GM21447 (cell line): ENCODE results near the gene CTIF.

Experiments
- ATAC-seq: cut with Tn5 transposase; IDR thresholded peaks from one replicate; pipeline ENCODE4 v1.9.1; 2021; ENCODE audit not compliant: unreplicated experiment

The CTIF gene

DNA sequence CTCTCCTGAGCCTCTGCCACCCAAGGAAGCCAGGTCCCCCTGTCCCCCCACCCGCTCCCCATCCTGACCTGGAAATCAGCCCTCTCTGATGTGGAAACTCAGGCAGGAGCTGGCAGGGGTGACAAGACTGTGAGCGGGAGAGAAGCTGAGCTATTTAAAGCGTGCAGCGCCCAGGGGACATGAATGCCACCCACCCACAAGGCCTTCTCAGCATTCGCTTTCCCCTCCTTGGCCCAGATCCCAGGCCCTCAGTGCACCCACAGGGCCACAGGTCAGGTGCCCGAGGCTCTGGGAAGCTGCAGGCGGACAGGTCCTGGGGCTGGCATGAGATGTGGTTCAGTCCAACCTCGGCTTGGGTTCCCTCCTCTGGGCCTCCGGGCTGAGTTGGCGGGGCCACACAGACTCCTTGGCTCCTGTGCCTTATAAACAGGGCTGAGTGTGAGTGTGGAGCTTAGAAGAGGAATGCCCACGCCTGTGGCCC, 243.6 kb downstream of the CTIF start:
- no peak for ATAC-seq

DNA sequence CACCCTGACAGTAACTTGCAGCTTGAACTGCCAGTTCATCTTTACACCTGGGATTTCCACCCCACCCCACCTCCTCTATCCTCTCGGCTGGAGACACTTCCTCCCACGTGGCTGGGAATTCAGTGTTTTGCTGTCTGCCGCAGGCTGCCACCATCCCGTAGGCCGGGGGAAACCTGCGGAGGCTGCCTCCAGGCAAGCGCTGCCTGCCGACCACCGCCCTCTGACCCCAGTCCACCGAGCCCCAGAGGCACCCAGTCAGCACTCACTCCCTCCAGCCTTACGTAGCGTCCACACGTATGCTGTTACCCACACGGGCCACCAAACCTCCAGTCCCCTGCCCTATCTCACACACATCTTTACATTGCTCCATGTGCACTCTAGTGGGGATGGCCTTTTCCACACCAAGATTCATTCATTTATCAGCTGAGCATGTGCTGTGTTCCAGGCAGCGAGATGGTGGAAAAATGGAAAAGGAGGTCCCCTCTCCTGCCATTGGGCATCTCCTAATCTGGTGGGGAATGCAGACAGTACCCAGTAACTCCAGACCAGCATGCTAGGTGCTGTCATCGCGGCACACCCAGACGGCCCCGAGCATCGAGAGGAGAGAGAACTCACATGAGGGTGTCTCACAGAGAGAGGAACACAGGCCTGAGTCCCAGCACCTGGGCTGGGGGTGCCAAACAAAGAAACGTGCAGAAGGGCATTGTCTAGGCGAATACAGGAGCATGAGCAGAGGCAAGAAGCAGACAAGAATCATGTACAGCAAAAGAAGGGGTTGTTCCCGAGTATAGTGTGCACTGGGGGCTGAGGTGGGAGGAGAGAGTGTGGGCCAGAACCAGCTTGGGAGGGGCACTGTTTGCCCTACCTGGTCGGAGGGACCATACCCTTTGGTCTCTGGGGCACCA, 245.0 kb downstream of the CTIF start:
- no peak for ATAC-seq

DNA sequence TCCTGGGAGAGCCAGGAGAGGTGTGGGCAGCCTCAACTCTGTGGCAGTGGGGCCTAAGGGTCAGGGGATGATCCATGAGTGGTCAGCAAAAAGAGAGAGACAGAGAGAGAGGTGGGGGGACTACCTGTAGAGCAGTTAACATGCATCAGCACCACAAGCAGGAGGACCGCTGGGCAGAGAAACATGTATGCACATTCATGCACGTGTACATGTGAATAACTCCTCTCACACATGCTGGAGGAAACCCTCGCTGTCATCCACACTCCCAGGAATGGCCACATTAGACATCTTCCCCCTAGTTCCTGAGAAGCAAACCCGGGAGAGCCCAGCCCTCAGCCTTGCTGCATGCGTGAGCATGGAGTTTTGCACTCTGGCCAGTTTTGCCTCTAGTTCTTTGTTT, 245.8 kb downstream of the CTIF start:
- ATAC-seq: peak; percentile 19

DNA sequence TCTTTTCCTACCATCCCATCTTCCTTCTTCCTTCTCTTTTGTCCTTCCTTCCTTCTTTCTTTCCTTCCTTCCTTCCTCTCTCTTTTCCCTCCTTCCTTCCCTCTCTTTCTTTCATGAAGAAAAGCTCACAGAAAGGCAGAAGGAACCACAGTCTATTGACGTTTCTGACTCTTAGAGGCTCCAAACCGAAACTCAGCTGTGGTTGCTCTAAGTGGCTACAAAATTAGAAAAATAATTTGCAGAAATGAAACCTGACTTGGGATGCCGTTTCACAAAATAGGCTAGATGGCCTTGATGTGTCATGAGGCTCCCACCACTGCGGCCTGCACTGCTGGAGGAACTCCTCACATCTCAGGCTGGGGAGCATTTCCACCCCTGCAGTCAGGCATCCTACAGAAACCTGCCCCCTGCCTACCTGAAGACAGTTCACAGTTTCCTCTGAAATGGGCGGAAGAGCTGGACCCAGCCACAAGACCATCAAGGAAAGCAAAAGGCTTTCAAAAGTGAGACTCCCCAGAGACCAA, 246.3 kb downstream of the CTIF start:
- peak; percentile 87 for ATAC-seq

DNA sequence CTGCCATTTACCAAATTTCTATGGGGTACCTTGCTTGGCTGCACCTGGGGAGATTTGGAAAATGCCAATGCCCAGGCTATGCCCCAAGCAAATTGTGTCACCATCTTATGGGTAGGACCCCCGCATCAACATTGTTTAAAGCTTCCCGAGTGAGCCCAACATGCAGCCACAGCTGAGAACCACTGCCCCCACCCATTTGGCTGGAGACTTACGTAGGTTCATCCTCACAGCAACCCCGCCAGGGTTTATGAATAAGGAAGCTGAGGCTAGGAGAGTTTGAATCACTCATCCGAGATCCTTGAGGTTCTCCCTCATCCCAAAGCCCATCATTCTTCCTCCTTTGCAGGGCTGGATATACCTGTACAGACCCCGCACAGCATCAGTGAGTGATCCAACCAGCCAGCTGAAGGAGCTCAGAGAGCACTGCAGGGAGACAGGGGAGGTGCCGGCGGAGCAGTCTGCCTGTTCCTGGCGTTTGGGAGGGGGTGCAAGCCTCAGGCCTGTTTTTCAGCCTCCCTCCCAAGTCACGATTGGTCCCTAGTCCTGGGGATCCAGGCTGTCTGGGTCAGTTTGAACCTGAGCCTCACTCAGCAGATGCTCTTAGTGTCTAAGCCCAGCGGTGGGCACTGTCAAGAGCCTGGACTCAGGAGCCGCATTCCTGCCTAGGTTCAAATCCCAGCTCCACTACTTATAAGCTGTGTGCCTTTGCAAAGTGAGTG, 247.1 kb downstream of the CTIF start:
- no peak for ATAC-seq

DNA sequence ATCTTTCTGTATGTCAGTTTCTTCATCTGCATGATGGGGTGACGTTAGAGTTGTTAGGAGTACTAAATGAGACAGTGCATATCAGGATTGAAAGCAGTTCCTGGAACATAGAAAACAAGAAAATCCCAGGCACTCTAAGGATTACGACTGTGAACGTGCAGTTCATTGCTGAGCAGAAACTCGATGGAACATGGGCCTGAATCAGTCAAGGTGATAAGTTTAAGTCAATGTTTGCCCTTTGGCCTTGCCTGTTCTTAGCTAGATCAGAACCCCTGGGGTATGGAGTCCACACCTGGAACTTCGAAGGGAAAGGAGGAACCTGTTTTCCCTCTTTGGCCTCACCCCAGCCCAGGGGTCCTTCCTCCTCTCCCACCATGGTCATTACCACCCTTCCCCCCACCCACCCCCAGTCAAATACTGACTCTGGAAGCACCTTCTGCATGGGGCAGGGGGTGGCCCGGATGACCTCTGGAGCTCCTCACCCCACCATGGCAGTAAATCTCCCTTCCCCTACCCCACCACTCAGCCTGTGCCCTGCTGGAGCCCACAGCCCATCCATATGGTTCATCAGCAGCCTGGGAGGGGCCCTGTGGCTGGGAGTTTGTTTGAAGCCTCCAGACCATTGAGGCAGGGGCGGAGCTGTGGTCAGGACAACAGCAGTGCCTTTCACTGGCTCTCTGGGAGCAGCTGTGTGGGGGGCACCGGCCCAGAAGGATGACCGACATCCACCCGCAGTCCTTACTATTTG, 247.8 kb downstream of the CTIF start:
- no peak for ATAC-seq

DNA sequence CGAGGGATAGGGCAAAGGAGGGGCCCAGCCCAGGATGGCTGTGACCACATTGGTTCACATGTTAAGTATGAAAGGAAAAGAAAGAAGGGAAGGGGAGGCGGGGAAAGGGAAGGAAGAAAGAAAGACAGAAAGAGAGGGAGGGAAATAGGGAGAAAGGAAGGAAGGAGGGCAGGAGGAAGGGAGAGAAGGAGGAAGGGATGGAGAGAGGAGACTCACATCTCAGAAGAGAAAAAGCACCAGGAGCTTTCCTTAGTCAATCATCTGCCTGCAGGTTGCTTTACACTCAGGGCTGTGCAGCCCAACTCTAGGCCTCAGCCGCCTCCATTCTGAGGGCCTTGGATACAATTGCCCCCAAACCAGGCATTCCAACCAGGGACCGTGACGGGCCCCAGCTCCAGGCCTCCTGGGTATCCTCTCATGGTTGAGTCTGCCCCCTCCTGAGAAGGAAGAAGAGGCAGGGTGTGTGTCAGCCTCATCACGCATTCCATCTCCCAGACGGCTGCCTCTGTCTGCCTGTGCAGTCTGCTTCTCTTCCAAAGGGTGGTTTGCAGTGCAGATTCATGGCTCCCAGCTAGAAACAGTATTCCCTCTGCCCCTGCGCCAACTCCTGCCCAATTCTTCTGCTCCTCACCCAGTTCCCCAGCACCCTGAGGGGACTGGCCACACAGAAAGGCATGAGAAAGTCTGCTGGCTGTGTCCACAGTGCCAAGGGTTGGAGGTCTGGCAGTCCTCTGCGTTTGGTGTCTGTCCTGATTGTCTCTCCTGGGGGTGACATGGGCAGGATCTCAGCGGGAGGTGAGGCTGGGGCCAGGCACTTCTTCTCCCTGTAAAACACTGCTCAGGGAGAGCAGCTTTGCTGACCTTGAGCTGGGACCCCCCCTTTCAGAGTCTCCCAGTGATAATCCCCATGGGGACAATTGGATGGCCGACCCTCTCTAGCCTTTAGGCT, 248.6 kb downstream of the CTIF start:
- no peak for ATAC-seq

DNA sequence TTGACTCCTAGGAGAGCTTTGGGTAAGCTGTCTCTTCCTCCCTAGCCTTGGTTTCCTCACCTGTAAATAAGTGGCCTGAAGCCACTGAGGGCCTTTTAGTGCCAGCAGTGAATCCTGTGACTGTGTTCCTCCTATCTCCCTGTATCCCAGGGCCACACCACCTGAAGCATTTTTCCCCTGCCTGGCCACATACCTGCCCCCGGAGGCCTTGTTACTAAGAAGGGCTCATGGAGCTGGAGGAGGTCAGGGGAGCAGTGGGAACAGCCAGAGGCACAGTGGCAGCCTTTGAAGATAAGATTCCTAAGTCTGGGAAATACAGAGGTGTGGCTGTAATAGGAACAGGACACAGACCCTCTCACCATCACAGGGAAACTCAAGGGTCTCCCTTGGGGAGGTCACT, 249.5 kb downstream of the CTIF start:
- ATAC-seq: no peak

DNA sequence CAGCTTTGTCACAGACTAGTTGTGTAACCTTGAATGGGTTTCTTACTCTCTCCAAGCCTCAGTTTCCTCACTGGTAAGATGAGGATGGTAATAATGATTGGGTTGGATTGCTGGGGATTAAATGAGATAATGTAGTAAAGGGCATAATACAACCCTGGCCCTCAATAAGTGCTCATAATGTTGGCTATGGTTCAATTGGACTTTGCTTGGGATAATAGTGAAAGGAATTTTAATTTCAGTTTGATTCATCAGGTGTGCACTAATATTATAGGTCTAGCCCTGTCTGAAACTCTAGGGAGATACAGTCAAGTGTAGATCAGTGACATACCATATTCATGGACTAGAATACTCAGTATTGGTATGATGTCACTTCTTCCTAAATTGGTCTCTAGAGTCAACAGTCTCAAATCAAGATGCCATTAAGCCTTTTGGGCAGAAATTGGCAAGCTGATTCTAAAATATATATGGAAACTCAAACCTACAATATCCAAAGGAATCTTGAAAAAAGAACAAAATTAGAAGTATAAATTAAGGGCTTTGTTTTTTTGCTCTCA, 250.5 kb downstream of the CTIF start:
- ATAC-seq: no peak

DNA sequence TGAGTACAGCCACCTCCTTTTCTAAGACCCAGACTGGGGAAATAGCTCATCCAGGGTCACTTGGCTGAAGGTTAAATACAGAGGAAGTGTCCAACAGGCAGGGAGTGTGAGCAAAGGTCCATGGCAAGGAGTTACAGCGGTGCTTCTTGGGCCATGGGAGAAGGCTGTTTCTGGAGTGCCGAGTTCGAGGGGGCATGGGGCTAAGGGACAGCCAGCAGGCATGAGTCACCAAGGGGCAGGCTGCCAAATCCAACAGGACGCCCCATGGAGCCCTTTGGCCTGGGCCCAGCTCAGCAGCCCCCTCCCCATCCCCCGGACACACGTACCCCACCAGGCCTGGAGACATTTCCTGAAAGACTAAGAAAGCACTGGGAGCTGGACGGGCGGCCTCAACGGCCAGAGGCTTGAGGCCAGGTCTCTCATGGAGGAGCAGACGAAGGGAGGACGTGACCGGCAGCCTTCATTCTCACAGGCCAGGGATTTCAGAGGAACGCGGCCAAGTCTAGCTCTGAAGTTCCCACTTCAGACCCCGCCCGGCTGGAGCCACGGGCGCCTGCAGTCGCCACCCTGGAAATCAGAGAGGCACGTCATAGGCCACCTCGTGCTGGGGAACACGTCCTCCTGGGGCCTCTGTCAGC, 251.5 kb downstream of the CTIF start:
- no peak for ATAC-seq

DNA sequence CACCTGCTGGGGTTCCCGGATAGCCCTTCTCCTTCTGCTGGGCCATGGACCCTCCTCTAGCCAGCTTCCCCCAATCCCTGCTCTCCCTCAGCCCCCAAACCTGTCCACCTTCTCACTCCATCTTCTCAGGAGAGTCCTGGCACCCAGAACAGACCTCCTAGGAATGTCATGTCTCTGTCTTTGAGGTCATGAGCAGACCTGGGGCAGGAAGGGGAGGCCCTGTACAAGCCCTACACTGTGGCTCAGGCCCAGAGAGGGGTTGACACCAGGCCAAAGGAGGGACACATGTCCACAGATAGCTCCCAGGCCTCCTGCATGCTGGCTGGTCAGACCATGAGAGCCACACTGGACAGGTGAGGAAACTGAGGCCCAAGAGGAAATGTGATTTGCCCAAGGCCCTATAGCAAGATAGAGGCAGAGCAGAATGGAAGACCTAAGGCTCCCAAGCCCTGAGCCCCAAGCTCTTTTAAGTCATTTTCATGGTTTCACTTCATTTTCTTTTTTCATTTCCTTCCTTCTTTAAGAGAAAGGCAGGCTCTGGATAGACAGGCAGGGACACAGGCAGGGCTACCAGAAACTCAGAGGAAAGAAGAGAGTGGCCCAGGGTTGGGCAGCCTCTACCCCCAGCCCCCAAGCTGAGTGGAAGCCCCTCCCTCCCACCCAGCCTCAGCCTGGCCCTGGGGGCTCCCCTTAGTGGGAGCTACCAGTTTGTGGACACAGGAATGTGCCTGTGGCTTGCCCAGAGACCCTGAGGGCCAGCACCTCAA, 252.2 kb downstream of the CTIF start:
- ATAC-seq: no peak

DNA sequence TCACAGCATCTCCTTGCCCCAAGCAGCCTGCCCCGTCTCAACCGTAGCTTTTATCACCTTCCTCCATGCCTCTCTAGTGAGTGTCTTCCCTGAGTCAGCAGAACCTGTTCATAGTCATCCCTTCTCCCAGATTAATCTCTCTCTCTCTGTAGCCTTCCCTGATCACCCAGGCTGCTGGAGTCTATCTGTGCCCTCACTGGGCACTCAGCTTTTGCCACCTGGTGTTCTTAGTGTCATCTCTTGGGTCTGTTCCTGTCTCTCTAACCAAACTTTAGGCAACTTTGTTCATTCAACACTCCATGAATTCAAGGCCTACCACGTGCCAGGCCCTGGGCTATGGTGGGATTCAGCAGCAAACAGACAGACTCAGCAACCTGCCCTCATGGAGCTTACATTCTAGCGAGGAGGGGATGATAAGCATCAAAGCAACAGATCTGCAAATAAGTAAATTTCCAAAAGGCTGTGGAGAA, 252.8 kb downstream of the CTIF start:
- no peak for ATAC-seq

DNA sequence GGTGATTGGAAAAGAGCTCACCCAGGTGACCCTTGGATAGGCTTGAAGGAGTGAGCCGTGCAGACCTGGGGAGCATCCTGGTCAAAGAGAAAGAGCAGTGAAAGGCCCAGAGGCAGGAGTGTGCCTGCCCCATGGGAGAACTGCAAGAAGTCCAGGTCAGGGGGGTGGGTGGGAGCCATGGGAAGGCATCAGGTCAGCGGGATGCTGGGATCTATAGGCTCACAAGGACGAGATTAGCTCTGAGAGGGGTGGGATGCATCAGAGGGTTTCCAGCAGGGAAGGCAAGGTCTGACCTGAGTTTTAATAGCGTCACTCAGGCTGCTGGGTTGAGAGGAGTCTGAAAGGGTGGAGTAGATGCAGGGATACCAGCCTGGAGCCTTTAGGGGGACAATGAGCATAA, 253.3 kb downstream of the CTIF start:
- ATAC-seq: no peak

DNA sequence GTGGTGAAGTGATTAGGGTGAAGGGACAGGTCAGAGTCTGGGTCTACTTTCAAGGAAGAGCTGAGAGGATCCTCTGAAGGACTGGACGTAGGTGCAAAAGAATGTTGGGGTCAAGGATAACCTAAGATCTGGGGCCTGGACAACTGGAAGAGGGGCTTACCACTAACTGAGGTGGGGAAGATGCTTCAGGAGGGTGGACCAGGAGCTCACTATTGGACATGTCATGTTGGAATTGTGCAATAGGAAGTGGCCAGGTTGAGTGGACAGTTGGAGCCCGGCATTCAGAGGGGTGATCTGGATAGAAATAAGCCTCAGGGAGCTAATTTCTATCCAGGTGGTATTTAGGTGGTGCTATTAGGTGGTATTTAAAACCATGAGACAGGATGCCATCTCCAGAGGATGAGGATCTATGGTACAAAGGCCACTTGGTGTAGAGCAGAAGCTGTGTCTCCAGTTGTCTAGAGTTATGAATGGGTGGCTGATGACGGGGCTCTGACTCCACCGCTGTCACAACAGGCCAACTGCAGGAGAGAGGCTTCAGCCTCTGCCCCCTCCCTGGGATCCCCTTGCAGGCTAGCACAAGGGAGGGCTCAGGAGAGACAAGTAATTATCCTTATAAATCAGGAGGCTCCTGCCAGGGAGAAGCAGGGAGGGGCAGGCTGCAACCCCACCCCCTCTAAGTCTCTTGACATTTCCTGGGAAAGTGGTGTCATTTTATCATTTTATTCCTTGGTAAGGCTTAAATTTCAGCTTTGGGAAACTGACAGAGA, 254.0 kb downstream of the CTIF start:
- no peak for ATAC-seq

DNA sequence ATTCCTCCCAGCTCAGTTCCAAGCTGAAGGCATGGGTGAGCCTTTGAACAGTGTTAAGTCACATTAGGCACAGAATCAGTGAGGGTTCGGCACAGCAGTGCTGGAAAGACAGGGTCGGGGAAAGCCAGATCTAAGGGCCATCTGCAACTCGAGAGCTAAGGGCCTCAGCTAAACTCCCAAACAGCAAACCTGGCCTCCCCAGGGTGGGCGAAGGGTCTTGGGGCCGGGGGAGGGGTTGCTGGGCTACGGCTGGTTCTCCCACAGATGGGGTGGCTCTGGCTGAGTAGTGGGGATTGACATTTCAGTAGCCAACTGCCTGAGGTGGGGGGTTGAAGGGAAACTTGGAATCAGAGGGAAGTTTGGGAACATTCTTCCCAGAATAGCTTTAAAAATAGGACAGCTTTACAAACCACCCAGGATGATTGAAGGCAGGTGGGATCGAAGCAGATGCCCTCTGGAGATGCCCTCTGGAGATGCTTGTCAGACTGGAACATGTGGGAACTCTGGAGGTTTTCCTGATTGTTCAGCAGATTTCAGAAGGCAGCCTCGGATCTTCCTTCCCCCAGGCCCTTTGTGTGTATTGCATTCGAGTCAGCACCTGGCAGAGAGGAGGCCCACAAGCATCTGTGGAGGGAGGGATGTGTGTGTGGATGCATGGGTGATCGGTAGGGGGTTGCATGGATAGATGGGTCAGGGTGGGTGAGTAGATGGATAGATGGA, 255.6 kb downstream of the CTIF start:
- ATAC-seq: no peak

DNA sequence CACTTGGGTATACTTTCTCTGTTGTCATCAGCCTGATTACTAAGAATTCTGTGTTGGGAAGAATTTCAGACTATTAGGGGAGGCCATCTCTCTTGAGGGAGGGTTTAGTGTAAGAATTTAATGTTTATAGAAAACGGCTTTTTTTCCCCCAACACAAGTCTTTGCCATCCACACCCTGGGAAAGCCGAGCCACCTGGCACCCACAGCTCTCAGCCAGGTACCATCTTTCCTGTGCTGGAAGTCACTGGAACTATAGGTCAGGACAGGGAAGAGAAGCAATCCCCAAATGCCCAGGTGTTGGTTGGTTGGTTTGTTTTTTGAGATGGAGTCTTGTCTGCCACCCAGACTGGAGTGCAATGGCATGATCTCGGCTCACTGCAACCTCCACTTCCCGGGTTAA, 256.9 kb downstream of the CTIF start:
- no peak for ATAC-seq
